ENCODE measurements around the gene SMIM14.

SMIM14 gene

GRCh38 chr4:39541987-39542610 is 96.6 kb downstream of the SMIM14 start:
- TF ChIP-seq NFIC (IDR thresholded peaks at IDR 0.05): no peak
- peak; percentile 54; the same call in 1 of the 2 replicates for TF ChIP-seq CEBPB (IDR thresholded peaks at IDR 0.05)

- no peak for TF ChIP-seq CREB1 (IDR thresholded peaks at IDR 0.05; ENCODE audit: low read depth)
- TF ChIP-seq RAD21 (IDR thresholded peaks at IDR 0.05; ENCODE audit: low read depth): no peak
These were observed 99.5 kb downstream of the SMIM14 start for GRCh38 chr4:39539089-39539611.

- TF ChIP-seq TEAD4 (IDR thresholded peaks at IDR 0.05) (no peak), CREB1 (IDR thresholded peaks at IDR 0.05; ENCODE audit: low read depth) (no peak), CEBPB (IDR thresholded peaks at IDR 0.05) (no peak)
These were observed 105.1 kb downstream of the SMIM14 start for GRCh38 chr4:39533541-39533940.

- TF ChIP-seq MAX (IDR thresholded peaks at IDR 0.05) (no peak), REST (IDR thresholded peaks at IDR 0.05; ENCODE audit: low read depth) (no peak), EGR1 (IDR thresholded peaks at IDR 0.05) (no peak), ZBTB7A (IDR thresholded peaks at IDR 0.05; ENCODE audit: low read depth) (no peak), USF1 (IDR thresholded peaks at IDR 0.05) (no peak), FOXM1 (IDR thresholded peaks at IDR 0.05; ENCODE audit: borderline replicate concordance, low read depth) (no peak)
These were observed 108.0 kb downstream of the SMIM14 start for GRCh38 chr4:39530682-39531081.

GRCh38 chr4:39529534-39529933 is 109.1 kb downstream of the SMIM14 start:
- no peak for TF ChIP-seq RAD21 (IDR thresholded peaks at IDR 0.05; ENCODE audit: low read depth)
- no peak for TF ChIP-seq CREB1 (IDR thresholded peaks at IDR 0.05; ENCODE audit: low read depth)
- no peak for TF ChIP-seq ZBTB7A (IDR thresholded peaks at IDR 0.05; ENCODE audit: low read depth)
- no peak for TF ChIP-seq USF1 (IDR thresholded peaks at IDR 0.05)
- no peak for TF ChIP-seq EP300 (IDR thresholded peaks at IDR 0.05; ENCODE audit: borderline replicate concordance)

- no peak for TF ChIP-seq RAD21 (IDR thresholded peaks at IDR 0.05; ENCODE audit: low read depth)
- TF ChIP-seq MAX (IDR thresholded peaks at IDR 0.05): no peak
- no peak for TF ChIP-seq NFIC (IDR thresholded peaks at IDR 0.05)
- TF ChIP-seq USF1 (IDR thresholded peaks at IDR 0.05): no peak
- TF ChIP-seq CEBPB (IDR thresholded peaks at IDR 0.05): no peak
- no peak for TF ChIP-seq REST (IDR thresholded peaks at IDR 0.05; ENCODE audit: low read depth)
- no peak for TF ChIP-seq FOXM1 (IDR thresholded peaks at IDR 0.05; ENCODE audit: borderline replicate concordance, low read depth)
These were observed 110.6 kb downstream of the SMIM14 start for GRCh38 chr4:39528061-39528465.

GRCh38 chr4:39527296-39528060 is 111.2 kb downstream of the SMIM14 start, which contains the start of gene UGDH:
Gene UGDH, minus strand, starts transcription at chr4:39527439. Its CDS starts 5,927 bp downstream, at chr4:39521512.
- TF ChIP-seq EP300 (IDR thresholded peaks at IDR 0.05; ENCODE audit: borderline replicate concordance): 0 out of 2 replicates have a peak, but pooled peaks have one; percentile 36
- 0 out of 2 replicates have a peak, but pooled peaks have one; percentile 39 for TF ChIP-seq REST (IDR thresholded peaks at IDR 0.05; ENCODE audit: low read depth)
- peak; percentile 30; the same call in 1 of the 2 replicates for TF ChIP-seq YY1 (IDR thresholded peaks at IDR 0.05; ENCODE audit: low read depth)
- TF ChIP-seq USF1 (IDR thresholded peaks at IDR 0.05): no peak
- TF ChIP-seq CEBPB (IDR thresholded peaks at IDR 0.05): no peak
- no peak for TF ChIP-seq FOXM1 (IDR thresholded peaks at IDR 0.05; ENCODE audit: borderline replicate concordance, low read depth)
- no peak; the same call in 1 of the 2 replicates for TF ChIP-seq RAD21 (IDR thresholded peaks at IDR 0.05; ENCODE audit: low read depth)
- peak; percentile 63; the same call in 1 of the 2 replicates for TF ChIP-seq EGR1 (IDR thresholded peaks at IDR 0.05)
- TF ChIP-seq TCF12 (IDR thresholded peaks at IDR 0.05; ENCODE audit: low read depth): peak; percentile 35; the same call in 1 of the 2 replicates
- TF ChIP-seq TEAD4 (IDR thresholded peaks at IDR 0.05): no peak; the same call in 1 of the 2 replicates
- peak; percentile 75 for TF ChIP-seq MAX (IDR thresholded peaks at IDR 0.05)
- peak; percentile 69; the same call in 1 of the 2 replicates for TF ChIP-seq CREB1 (IDR thresholded peaks at IDR 0.05; ENCODE audit: low read depth)
- peak; percentile 81 for TF ChIP-seq ZBTB7A (IDR thresholded peaks at IDR 0.05; ENCODE audit: low read depth)
- peak; percentile 41; the same call in 1 of the 2 replicates for TF ChIP-seq NFIC (IDR thresholded peaks at IDR 0.05)
- peak; percentile 87 for TF ChIP-seq TAF1 (IDR thresholded peaks at IDR 0.05; ENCODE audit: low read depth)
